ENCODE results near the gene USP9Y. TPM values are rescaled to one million over a fixed set of nuclear protein-coding genes. Genes with fewer than 3 reads are reported as not detected.

The USP9Y gene
- polyA plus RNA-seq, 1 donor = 36.0 TPM

DNA sequence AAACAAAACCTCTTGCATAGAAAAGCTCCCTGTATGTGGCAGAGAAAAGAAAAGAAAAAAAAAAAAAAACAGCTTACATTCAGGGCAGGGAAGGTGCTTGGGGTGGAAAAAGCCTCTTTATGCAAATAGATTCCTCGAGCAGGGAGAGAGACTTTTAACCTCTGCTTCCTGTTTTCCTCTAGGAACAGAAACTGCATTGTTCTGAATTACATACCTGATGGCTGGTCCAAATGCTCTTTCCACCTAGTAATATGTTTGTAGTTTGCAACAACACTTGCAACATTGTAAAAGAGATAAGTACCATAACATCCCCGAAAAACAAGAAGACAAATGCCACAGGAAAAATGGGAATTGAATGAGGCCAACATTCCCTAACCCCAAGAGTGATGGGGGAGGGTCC, 944 bp upstream of the USP9Y start:
- Histone ChIP-seq H3K9me3 (ENCODE audit: control insufficient read depth, low read depth, low read length) (peaks cover 4% of the 10 kb centered on the region), H3K27ac (ENCODE audit: low read length) (no peak overlapping the region), H3K4me1 (ENCODE audit: control insufficient read depth, insufficient read depth, low read length) (no peaks in the 10 kb centered on the region), H3K27me3 (ENCODE audit: control insufficient read depth, insufficient read depth, low read length) (no peaks in the 10 kb centered on the region), H3K4me3 (ENCODE audit: low read length) (no peak overlapping the region), H3K36me3 (ENCODE audit: control insufficient read depth, insufficient read depth, low read length) (peaks cover 8% of the 10 kb centered on the region)
- no peak for DNase-seq
- WGBS (ENCODE audit: insufficient coverage, low lambda C conversion rate) = no CpG with 5 or more reads among the region's 2 CpGs

DNA sequence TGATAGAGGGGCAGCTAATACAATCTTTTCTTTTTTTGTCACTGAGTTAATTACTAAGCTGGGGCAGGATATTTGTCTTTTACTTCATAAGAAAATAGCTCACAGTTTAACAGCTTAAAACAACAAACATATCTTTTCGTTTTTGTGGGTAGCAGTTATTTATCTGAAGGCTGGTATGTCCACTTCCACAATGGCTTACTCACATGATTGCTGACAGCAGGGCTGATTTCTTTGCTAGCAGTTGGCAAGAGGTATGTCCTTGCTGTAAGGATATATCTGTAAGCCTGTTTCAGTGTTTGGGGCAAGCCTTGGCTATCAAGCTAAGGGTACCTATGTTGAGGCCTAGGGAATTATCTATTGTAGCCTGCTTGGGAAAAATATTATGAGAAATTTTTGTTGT, 1.1 kb downstream of the USP9Y start:
- no CpG with 5 or more reads among the region's 1 CpG for WGBS (ENCODE audit: insufficient coverage, low lambda C conversion rate)
- Histone ChIP-seq H3K27ac (ENCODE audit: low read length) (no peak overlapping the region), H3K36me3 (ENCODE audit: control insufficient read depth, insufficient read depth, low read length) (peaks cover 8% of the 10 kb centered on the region), H3K27me3 (ENCODE audit: control insufficient read depth, insufficient read depth, low read length) (no peaks in the 10 kb centered on the region), H3K9me3 (ENCODE audit: control insufficient read depth, low read depth, low read length) (peaks cover 4% of the 10 kb centered on the region), H3K4me1 (ENCODE audit: control insufficient read depth, insufficient read depth, low read length) (no peaks in the 10 kb centered on the region), H3K4me3 (ENCODE audit: low read length) (no peak overlapping the region)
- no peak for DNase-seq

DNA sequence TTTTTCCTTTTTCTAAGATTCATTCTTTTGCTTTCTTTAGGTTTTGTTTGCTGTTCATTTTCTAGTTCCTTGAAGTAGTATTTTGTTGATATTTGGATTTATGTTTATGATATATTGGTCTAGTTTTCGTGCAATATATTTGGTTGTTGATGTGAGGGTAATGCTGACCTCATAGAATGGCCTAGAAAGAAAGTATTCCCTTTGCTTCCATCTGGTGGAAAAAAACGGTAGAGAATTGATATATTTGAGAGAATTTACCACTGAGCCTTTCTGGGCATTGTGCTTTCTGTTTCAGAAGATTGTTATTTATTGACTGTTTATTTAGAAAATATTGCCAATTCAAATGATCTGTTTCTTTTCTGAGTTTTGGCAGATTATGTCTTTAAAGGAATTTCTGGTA, 9.4 kb downstream of the USP9Y start:
- Histone ChIP-seq H3K4me3 (ENCODE audit: low read length) (no peak overlapping the region), H3K4me1 (ENCODE audit: control insufficient read depth, insufficient read depth, low read length) (no peaks in the 10 kb centered on the region), H3K36me3 (ENCODE audit: control insufficient read depth, insufficient read depth, low read length) (no peaks in the 10 kb centered on the region), H3K27me3 (ENCODE audit: control insufficient read depth, insufficient read depth, low read length) (no peaks in the 10 kb centered on the region), H3K9me3 (ENCODE audit: control insufficient read depth, low read depth, low read length) (no peaks in the 10 kb centered on the region), H3K27ac (ENCODE audit: low read length) (no peak overlapping the region)
- DNase-seq = no peak
- no CpG with 5 or more reads among the region's 2 CpGs for WGBS (ENCODE audit: insufficient coverage, low lambda C conversion rate)

DNA sequence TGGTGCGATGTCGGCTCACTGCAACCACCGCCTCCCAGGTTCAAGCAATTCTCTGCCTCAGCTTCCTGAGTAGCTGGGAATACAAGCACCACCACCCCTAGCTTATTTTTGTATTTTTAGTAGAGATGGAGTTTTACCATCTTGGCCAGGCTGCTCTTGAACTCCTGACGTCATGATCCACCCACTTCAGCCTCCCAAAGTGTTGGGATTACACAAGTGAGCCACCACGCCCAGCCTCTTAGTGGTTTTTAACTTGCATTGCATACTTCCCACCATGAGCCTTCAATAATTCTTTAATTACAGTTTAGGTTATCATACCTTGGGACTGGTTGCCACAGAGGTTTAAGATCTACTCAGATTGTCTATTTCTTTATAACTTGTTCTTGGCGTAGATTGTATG, 14.3 kb downstream of the USP9Y start:
- Histone ChIP-seq H3K4me1 (ENCODE audit: control insufficient read depth, insufficient read depth, low read length) (no peaks in the 10 kb centered on the region), H3K27ac (ENCODE audit: low read length) (no peak overlapping the region), H3K4me3 (ENCODE audit: low read length) (no peak overlapping the region), H3K27me3 (ENCODE audit: control insufficient read depth, insufficient read depth, low read length) (no peaks in the 10 kb centered on the region), H3K36me3 (ENCODE audit: control insufficient read depth, insufficient read depth, low read length) (peaks cover 4% of the 10 kb centered on the region), H3K9me3 (ENCODE audit: control insufficient read depth, low read depth, low read length) (no peaks in the 10 kb centered on the region)
- DNase-seq = no peak
- WGBS (ENCODE audit: insufficient coverage, low lambda C conversion rate) = no CpG with 5 or more reads among the region's 6 CpGs

DNA sequence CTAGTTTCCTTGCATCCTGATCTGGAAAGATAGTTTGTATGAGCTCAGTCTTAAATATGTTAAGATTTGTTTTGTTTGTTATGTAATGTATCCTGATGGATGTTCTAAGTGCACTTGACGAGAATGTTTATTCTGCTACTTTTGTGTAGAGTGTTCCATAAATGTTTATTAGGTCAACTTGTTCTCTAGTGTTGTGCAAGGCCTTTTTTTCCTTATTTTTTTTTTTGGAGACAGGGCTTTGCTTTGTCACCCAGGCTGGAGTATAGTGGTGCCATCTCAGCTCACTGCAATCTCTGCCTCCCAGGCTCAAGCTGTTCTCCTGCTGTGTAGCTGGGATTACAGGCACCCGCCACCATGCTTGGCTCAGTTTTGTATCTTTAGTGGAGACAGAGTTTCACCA, 28.7 kb downstream of the USP9Y start:
- no peaks in the 10 kb centered on the region for H3K9me3 ChIP-seq (ENCODE audit: control insufficient read depth, low read depth, low read length)
- DNase-seq = no peak
- H3K4me1 ChIP-seq (ENCODE audit: control insufficient read depth, insufficient read depth, low read length) = no peaks in the 10 kb centered on the region
- no peaks in the 10 kb centered on the region for H3K36me3 ChIP-seq (ENCODE audit: control insufficient read depth, insufficient read depth, low read length)
- no peaks in the 10 kb centered on the region for H3K27me3 ChIP-seq (ENCODE audit: control insufficient read depth, insufficient read depth, low read length)
- no peak overlapping the region for H3K4me3 ChIP-seq (ENCODE audit: low read length)
- WGBS (ENCODE audit: insufficient coverage, low lambda C conversion rate) = no CpG with 5 or more reads among the region's 2 CpGs
- no peak overlapping the region for H3K27ac ChIP-seq (ENCODE audit: low read length)

DNA sequence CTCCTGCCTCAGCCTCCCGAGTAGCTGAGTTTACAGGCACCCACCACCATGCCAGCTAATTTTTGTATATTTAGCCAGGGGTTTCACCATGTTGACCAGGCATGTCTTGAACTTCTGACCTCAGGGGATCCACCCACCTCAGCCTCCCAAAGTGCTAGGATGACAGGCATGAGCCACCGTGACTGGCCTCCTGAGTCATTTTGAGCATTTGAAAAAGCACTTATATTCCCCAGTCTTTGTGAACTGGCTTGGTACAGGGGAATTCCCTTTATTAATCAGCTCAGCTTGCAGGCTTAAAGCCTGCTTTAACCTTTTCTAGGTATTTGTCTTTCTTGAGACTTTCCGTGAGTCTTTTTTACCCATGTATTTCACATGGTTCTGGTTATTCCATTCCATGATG, 32.6 kb downstream of the USP9Y start:
- peaks cover 2% of the 10 kb centered on the region for H3K36me3 ChIP-seq (ENCODE audit: control insufficient read depth, insufficient read depth, low read length)
- H3K4me1 ChIP-seq (ENCODE audit: control insufficient read depth, insufficient read depth, low read length) = no peaks in the 10 kb centered on the region
- WGBS (ENCODE audit: insufficient coverage, low lambda C conversion rate) = 100% methylated on average over 1 of the region's 3 CpGs
- no peak for DNase-seq
- H3K27me3 ChIP-seq (ENCODE audit: control insufficient read depth, insufficient read depth, low read length) = no peaks in the 10 kb centered on the region
- H3K4me3 ChIP-seq (ENCODE audit: low read length) = no peak overlapping the region
- H3K27ac ChIP-seq (ENCODE audit: low read length) = no peak overlapping the region
- no peaks in the 10 kb centered on the region for H3K9me3 ChIP-seq (ENCODE audit: control insufficient read depth, low read depth, low read length)

DNA sequence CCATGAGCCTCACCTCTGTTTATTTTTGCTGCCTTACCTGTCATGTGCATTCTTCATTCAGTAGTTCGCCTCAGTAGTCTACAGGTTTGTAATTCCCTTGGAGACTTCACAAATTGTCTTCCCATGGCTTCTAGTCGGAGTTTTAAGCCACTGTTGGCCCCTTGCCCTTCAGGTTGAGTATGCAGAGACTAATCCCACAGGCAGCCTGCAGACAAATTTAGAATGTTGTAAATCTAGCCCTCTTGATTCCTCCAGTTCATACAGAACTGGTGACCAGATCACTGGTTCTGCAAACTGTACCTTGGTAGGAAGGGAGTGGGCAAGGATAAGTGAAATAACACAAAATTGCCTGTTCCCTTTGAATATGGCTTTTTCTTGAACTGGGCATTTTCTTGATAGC, 33.0 kb downstream of the USP9Y start:
- no CpG with 5 or more reads among the region's 2 CpGs for WGBS (ENCODE audit: insufficient coverage, low lambda C conversion rate)
- Histone ChIP-seq H3K4me1 (ENCODE audit: control insufficient read depth, insufficient read depth, low read length) (no peaks in the 10 kb centered on the region), H3K27ac (ENCODE audit: low read length) (no peak overlapping the region), H3K36me3 (ENCODE audit: control insufficient read depth, insufficient read depth, low read length) (peaks cover 2% of the 10 kb centered on the region), H3K9me3 (ENCODE audit: control insufficient read depth, low read depth, low read length) (no peaks in the 10 kb centered on the region), H3K4me3 (ENCODE audit: low read length) (no peak overlapping the region), H3K27me3 (ENCODE audit: control insufficient read depth, insufficient read depth, low read length) (no peaks in the 10 kb centered on the region)
- no peak for DNase-seq

DNA sequence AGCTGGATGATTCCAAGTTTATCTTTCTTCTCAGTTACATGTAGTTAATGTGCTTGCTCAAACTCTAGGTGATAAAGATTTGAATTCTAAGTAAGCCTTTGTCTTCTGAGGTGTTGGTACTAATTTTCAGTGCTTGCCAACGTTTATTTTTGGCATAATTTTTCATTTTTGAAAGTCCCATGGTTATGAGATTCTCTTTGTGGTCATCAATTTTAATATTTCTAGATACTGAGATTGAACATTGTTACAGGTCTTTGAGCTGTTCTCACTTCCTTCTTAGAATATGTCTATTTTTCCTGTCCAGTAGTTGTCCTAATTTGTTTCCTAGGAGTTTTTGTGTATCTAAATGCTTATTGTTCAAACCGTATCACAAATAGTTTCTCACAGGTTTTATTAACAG, 40.4 kb downstream of the USP9Y start:
- H3K4me1 ChIP-seq (ENCODE audit: control insufficient read depth, insufficient read depth, low read length) = no peaks in the 10 kb centered on the region
- H3K9me3 ChIP-seq (ENCODE audit: control insufficient read depth, low read depth, low read length) = no peaks in the 10 kb centered on the region
- no peaks in the 10 kb centered on the region for H3K27me3 ChIP-seq (ENCODE audit: control insufficient read depth, insufficient read depth, low read length)
- WGBS (ENCODE audit: insufficient coverage, low lambda C conversion rate) = no CpG with 5 or more reads among the region's 2 CpGs
- DNase-seq = no peak
- peaks cover 8% of the 10 kb centered on the region for H3K36me3 ChIP-seq (ENCODE audit: control insufficient read depth, insufficient read depth, low read length)
- no peak overlapping the region for H3K27ac ChIP-seq (ENCODE audit: low read length)
- H3K4me3 ChIP-seq (ENCODE audit: low read length) = no peak overlapping the region

DNA sequence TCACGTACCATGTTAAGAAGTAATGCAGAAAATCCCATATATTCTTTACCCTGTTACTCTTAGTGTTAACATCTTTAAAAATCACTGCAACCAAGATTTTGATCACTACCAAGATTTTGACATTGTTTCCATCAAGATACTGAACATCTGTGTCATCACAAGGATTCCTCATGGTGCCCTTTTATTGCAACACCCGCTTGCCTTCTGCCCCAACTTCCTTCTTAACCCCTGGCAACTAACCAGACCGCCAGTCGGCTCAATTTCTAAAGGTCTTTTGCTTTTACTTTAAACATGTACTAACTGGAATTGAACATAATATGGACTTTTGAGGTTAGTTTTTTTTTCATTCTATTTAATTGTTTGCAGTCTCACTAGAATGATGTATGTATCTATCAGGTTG, 41.7 kb downstream of the USP9Y start:
- no peaks in the 10 kb centered on the region for H3K4me1 ChIP-seq (ENCODE audit: control insufficient read depth, insufficient read depth, low read length)
- H3K27ac ChIP-seq (ENCODE audit: low read length) = no peak overlapping the region
- peaks cover 10% of the 10 kb centered on the region for H3K36me3 ChIP-seq (ENCODE audit: control insufficient read depth, insufficient read depth, low read length)
- DNase-seq = no peak
- H3K27me3 ChIP-seq (ENCODE audit: control insufficient read depth, insufficient read depth, low read length) = no peaks in the 10 kb centered on the region
- WGBS (ENCODE audit: insufficient coverage, low lambda C conversion rate) = no CpG with 5 or more reads among the region's 4 CpGs
- H3K9me3 ChIP-seq (ENCODE audit: control insufficient read depth, low read depth, low read length) = no peaks in the 10 kb centered on the region
- H3K4me3 ChIP-seq (ENCODE audit: low read length) = no peak overlapping the region

DNA sequence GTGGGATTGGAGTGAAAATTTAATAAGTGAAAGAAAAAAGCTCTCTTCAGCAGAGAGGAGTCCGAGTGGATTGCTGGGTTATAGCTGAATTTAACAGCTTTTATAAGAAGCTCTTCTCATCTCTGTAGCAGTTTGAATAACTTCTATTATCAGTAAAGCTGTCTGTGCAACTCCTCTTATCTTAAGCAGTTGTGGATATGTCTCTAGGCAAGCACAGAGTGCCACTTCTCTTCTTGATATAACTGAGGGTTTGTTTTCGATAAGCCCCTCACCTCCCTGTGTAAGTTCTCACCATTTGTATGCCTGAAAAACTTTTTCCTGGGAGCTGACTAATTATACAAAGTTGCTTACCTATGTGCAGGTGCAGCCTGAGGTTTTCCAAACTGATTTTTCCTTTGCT, 43.1 kb downstream of the USP9Y start:
- WGBS (ENCODE audit: insufficient coverage, low lambda C conversion rate) = no CpG with 5 or more reads among the region's 2 CpGs

DNA sequence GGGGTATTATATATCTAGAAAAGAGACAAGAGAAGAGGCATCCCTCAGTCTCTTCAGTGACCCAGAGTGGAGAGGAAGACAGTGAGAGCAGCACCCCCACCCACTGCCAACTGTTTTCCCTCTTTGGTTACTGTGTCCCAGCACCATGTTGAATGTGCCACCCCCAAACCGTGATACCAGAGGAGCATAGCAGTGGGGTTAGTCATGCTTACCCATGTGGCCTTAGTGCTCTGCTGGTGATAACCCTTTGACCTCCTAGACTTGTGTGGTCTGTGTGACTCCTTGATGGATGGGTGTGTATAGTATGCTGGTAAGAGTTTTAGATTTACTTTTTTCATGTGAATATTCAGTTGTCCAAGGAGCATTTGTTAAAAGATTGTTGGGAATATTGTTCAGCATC, 48.3 kb downstream of the USP9Y start:
- WGBS (ENCODE audit: insufficient coverage, low lambda C conversion rate) = no CpG with 5 or more reads among the region's 1 CpG
- no peak for DNase-seq
- Histone ChIP-seq H3K27me3 (ENCODE audit: control insufficient read depth, insufficient read depth, low read length) (no peaks in the 10 kb centered on the region), H3K4me1 (ENCODE audit: control insufficient read depth, insufficient read depth, low read length) (no peaks in the 10 kb centered on the region), H3K9me3 (ENCODE audit: control insufficient read depth, low read depth, low read length) (no peaks in the 10 kb centered on the region), H3K27ac (ENCODE audit: low read length) (no peak overlapping the region), H3K4me3 (ENCODE audit: low read length) (no peak overlapping the region), H3K36me3 (ENCODE audit: control insufficient read depth, insufficient read depth, low read length) (peaks cover 11% of the 10 kb centered on the region)

More for the DNA sequence above, 43.1 kb downstream of the USP9Y start:
- no peaks in the 10 kb centered on the region for H3K4me1 ChIP-seq (ENCODE audit: control insufficient read depth, insufficient read depth, low read length)
- no peak for DNase-seq
- H3K36me3 ChIP-seq (ENCODE audit: control insufficient read depth, insufficient read depth, low read length) = peaks cover 9% of the 10 kb centered on the region
- H3K27me3 ChIP-seq (ENCODE audit: control insufficient read depth, insufficient read depth, low read length) = no peaks in the 10 kb centered on the region
- H3K4me3 ChIP-seq (ENCODE audit: low read length) = no peak overlapping the region
- no peaks in the 10 kb centered on the region for H3K9me3 ChIP-seq (ENCODE audit: control insufficient read depth, low read depth, low read length)
- no peak overlapping the region for H3K27ac ChIP-seq (ENCODE audit: low read length)
